Thyroid gland (tissue), 4 donors: ENCODE data around the gene NENF. TPM values are rescaled to one million over a fixed set of nuclear protein-coding genes. Genes with fewer than 3 reads are reported as not detected.

Experiments
- DNase-seq, 2 donors: peaks; one replicate each; pipeline ENCODE4 v3.0.0-alpha.2; 2019
- H3K27ac ChIP-seq, 3 donors: fragments of 200-600 bp; sonication (generic); 1 replicate in 2 of 3; 2 replicates in 1 of 3; pipeline ENCODE4 v1.5.1; 2016 to 2019; ENCODE audit warnings: mild to moderate bottlenecking in 1 of 3, moderate library complexity in 1 of 3
- H3K27me3 ChIP-seq: fragments of 200-600 bp; sonication (generic); one replicate; pipeline ENCODE4 v1.5.1; 2019
- H3K36me3 ChIP-seq, 2 donors: fragments of 200-600 bp; sonication (generic); one replicate each; pipeline ENCODE4 v1.5.1; 2016 to 2019
- H3K4me1 ChIP-seq, 2 donors: fragments of 200-600 bp; sonication (generic); one replicate each; pipeline ENCODE4 v1.5.1; 2017 to 2019
- H3K4me3 ChIP-seq, 3 donors: fragments of 200-600 bp; sonication (generic); replicated peaks in 1 of 3; 1 replicate in 2 of 3; 2 replicates in 1 of 3; pipeline ENCODE4 v1.5.1; 2016; ENCODE audit warnings: mild to moderate bottlenecking in 1 of 3
- H3K9me3 ChIP-seq: fragments of 200-600 bp; sonication (generic); one replicate; pipeline ENCODE4 v1.5.1; 2017
- POLR2A ChIP-seq, 2 donors: fragments of 450-650 bp; IDR thresholded peaks; one replicate each; pipeline ENCODE4 v1.6.1; 2017; ENCODE audit warnings: antibody characterized with exemption in 2 of 2, mild to moderate bottlenecking in 2 of 2, moderate library complexity in 1 of 2
- WGBS, 2 donors: methylation state at CpG; one replicate each; pipeline ENCODE4 v1.1.5; 2017; 5-methylcytosine and 5-hydroxymethylcytosine counted together
- intact Hi-C: fragments of 100-400 bp; cut with DNase I; formaldehyde crosslinking; loops from one replicate; pipeline ENCODE4 v1.15.1; 2023
- total RNA-seq, 4 donors: library from RNA; depleted of rRNA; stranded (reverse); fragments of >200 nt; gene quantifications; one replicate each; pipeline ENCODE4 v1.2.3, GENCODE V29; 2016
- TF ChIP-seq, protein P1 (sequence below), 6 experiments: fragments of 200-600 bp in 3 of 6; fragments of 450-650 bp in 3 of 6; sonication (generic) in 3 of 6; IDR thresholded peaks; one replicate each; pipeline ENCODE4 v1.5.1; 2016 to 2019; ENCODE audit warnings: antibody characterized with exemption in 6 of 6, mild to moderate bottlenecking in 2 of 6, inconsistent platforms in 1 of 6, moderate library complexity in 1 of 6

Gene NENF
- total RNA-seq, 4 donors from 2014 or later: 42.4 to 181 (median 122) TPM

DNA sequence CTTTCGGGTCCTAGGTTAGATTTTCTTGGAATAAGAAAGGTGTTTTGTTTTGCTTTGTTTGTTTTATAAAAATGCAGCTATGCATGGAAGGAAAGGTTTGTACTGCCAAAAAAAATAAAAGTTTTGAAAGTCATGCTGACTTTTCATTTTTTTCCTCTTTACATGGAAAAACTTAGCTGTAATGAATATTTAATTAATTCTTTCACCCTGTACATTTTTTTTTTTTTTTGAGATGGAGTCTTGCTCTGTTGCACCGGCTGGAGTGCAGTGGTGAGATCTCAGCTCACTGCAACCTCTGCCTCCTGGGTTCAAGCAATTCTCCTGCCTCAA lies 48.7 kb downstream of the NENF start:
- intact Hi-C loops: no loop called here
- 22 to 35% methylated on average over 2 of the region's 2 CpGs for WGBS, 2 donors

GRCh38 chr1:212482006-212482636 lies 49.4 kb downstream of the NENF start:
- no peaks in the 10 kb centered on the region for H3K36me3 ChIP-seq
- no peaks in the 10 kb centered on the region for H3K27me3 ChIP-seq
- peaks cover 32 to 48% of the 10 kb centered on the region in 2 donors for H3K4me1 ChIP-seq
- WGBS, 2 donors: 45 to 81% methylated on average over 3 of the region's 3 CpGs
- H3K9me3 ChIP-seq: no peaks in the 10 kb centered on the region
- TF ChIP-seq, protein P1, sequence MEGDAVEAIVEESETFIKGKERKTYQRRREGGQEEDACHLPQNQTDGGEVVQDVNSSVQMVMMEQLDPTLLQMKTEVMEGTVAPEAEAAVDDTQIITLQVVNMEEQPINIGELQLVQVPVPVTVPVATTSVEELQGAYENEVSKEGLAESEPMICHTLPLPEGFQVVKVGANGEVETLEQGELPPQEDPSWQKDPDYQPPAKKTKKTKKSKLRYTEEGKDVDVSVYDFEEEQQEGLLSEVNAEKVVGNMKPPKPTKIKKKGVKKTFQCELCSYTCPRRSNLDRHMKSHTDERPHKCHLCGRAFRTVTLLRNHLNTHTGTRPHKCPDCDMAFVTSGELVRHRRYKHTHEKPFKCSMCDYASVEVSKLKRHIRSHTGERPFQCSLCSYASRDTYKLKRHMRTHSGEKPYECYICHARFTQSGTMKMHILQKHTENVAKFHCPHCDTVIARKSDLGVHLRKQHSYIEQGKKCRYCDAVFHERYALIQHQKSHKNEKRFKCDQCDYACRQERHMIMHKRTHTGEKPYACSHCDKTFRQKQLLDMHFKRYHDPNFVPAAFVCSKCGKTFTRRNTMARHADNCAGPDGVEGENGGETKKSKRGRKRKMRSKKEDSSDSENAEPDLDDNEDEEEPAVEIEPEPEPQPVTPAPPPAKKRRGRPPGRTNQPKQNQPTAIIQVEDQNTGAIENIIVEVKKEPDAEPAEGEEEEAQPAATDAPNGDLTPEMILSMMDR (IDR thresholded peaks at IDR 0.05): no peak
- intact Hi-C loops: no loop called here
- no peak overlapping the region for H3K4me3 ChIP-seq
- peak; percentile 26 to 64 for DNase-seq
- peak overlapping the region; percentile 75 to 83 (median 81) for H3K27ac ChIP-seq

More for the DNA sequence above, 48.7 kb downstream of the NENF start:
- Histone ChIP-seq H3K4me3 (no peak overlapping the region), H3K4me1 (peaks cover 31 to 49% of the 10 kb centered on the region in 2 donors), H3K27me3 (no peaks in the 10 kb centered on the region), H3K36me3 (no peaks in the 10 kb centered on the region), H3K27ac (peak overlapping the region; percentile 75 to 83 (median 81)), H3K9me3 (no peaks in the 10 kb centered on the region)
- TF ChIP-seq, protein P1 (IDR thresholded peaks at IDR 0.05): no peak
- TF ChIP-seq POLR2A (IDR thresholded peaks at IDR 0.05): no peak
- DNase-seq: no peak

GRCh38 chr1:212482637-212483441 lies 50.1 kb downstream of the NENF start:
- no peaks in the 10 kb centered on the region for H3K9me3 ChIP-seq
- 89 to 93% methylated on average over 11 to 14 of the region's 14 CpGs for WGBS, 2 donors
- intact Hi-C loops: no loop called here
- DNase-seq: peak; percentile 18 to 54
- no peak overlapping the region for H3K4me3 ChIP-seq
- H3K36me3 ChIP-seq: no peaks in the 10 kb centered on the region
- H3K27me3 ChIP-seq: no peaks in the 10 kb centered on the region
- peaks cover 32 to 42% of the 10 kb centered on the region in 2 donors for H3K4me1 ChIP-seq
- H3K27ac ChIP-seq: peak overlapping the region; percentile 75 to 83 (median 81)
- TF ChIP-seq POLR2A (IDR thresholded peaks at IDR 0.05): no peak
- TF ChIP-seq, protein P1 (IDR thresholded peaks at IDR 0.05): no peak

- H3K4me3 ChIP-seq: no peak overlapping the region
- H3K27ac ChIP-seq: peak overlapping the region in 2 of 3 donors; percentile 76 to 86
- intact Hi-C loops: no loop called here
- H3K36me3 ChIP-seq: no peaks in the 10 kb centered on the region
- TF ChIP-seq, protein P1 (IDR thresholded peaks at IDR 0.05): no peak
- TF ChIP-seq POLR2A (IDR thresholded peaks at IDR 0.05): no peak
- no peaks in the 10 kb centered on the region for H3K27me3 ChIP-seq
- H3K4me1 ChIP-seq: peaks cover 41 to 58% of the 10 kb centered on the region in 2 donors
- no peak for DNase-seq
- WGBS, 2 donors: 94 to 98% methylated on average over 10 to 11 of the region's 11 CpGs
- H3K9me3 ChIP-seq: no peaks in the 10 kb centered on the region
These were observed 52.2 kb downstream of the NENF start for GRCh38 chr1:212484701-212485570.
